OCI-LY7 (cell line): ENCODE data around the gene CRB1.

ENCODE experiments used
- CTCF ChIP-seq: fragments of 200-600 bp; sonication (generic); conservative IDR thresholded peaks from 2 replicates; pipeline ENCODE4 v1.5.1; 2014; ENCODE audit warnings: mild to moderate bottlenecking, antibody characterized with exemption, low read length, moderate library complexity, mixed read lengths
- EZH2phosphoT487 ChIP-seq: fragments of 200-600 bp; sonication (generic); IDR thresholded peaks from 2 replicates; pipeline ENCODE4 v1.6.1; 2018; ENCODE audit warnings: low read depth, borderline replicate concordance, mild to moderate bottlenecking, mixed run types, antibody characterized with exemption, low read length, moderate library complexity, mixed read lengths

- TF ChIP-seq CTCF (peak; percentile 79), EZH2phosphoT487 (no peak)
Measured at GRCh38 chr1:197519741-197520334, 251.8 kb downstream of the CRB1 start.
